HUDEP-2 (cell line): ENCODE results near the gene HTT.

ENCODE experiments used
- DNase-seq, 76 experiments: peaks; one replicate each; lab custom pipeline; 2025; ENCODE audit not compliant: unreplicated experiment in 76 of 76; lab: John Stamatoyannopoulos, UW

HTT gene

DNA sequence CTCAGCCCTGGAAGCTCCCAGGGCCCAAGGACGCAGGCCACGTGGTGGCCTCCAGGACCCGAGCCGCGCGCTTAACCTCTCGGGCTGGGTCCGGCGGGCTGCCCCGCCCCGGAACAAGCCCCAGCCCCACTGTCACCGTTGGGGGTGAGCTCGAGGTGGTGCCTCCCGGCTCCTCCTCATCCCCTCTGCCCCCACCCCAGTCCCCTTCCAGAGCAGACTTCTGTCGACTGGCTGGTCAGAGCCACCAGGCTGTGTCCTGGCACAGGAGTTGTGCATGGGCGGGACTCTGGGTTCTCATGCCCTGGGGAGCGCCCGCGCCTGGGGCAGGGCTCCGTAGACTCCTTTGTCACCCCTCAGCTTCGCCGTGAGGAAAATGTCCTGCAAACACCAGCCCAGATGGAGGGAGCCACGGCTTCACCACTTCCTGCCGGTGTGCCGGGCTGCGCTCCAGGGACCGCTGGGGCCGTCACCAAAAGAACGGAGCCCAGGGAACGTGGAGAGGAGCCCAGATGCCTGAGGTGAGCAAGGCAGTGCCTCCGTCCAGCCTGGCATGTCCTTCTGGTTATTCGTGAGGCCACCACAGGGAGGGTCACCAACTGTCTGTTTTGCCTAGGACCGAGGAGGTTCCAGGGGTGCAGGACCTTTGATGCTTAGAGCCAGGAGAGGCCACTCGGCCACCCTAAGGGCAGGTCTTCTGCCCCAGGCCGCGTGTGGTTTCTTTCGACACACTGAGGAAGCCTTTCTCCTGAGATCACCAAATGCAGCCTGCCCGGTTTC is 211.3 kb downstream of the HTT start:
- no peak for DNase-seq

GRCh38 chr4:3286335-3287175 is 212.1 kb downstream of the HTT start:
- no peak for DNase-seq

GRCh38 chr4:3287271-3287971 is 212.9 kb downstream of the HTT start:
- DNase-seq = no peak

DNA sequence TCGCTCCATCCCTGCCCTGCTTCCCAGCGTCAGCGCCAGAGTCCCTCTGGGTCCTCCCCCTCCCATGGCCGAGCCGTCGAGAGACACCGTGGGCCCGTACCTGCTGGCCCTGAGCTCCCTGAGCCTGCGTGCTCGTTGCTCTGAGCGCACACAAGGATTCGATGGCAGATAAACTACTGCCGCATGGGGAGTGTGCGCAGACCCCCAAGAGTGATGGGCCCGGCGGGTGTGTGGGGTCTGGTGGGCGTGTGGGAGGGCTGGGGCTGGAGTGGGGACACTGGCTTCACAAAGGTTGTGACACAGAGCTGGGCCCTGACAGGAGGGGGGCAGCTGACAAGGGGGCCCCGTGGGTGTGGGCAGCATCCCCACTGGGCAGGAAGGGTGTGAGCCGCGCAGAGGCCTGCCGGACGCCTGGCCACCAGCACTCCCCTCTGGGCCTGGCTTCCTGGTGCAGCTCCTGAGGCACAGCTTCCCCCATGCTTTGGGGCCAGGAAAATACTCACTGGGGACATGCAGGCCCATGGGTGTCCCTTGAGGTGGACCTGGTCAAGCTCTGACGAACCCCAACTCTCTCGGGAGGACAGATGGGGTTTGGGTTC is 213.6 kb downstream of the HTT start:
- DNase-seq = no peak

- no peak for DNase-seq
Measured at GRCh38 chr4:3288571-3289094, 214.2 kb downstream of the HTT start.

DNA sequence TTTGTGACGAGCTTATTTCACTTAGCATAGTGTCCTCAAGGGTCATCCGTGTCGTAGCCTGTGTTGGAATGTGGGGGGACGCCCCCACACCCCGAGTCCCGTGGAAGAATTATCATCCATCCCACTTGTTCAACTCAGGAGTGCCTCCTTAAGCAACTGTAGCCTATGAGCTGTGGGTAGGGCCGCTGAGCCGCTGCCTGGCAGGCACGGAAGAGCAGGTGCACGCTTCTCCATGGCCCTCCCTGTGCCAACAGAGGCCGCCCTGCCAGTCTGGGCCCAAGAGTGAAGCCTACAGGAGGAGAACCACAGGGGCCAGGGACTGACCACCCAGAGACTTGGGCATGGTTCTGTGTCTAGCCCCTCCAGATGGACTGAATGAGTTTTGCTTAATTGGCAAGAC is 216.0 kb downstream of the HTT start:
- no peak for DNase-seq

DNA sequence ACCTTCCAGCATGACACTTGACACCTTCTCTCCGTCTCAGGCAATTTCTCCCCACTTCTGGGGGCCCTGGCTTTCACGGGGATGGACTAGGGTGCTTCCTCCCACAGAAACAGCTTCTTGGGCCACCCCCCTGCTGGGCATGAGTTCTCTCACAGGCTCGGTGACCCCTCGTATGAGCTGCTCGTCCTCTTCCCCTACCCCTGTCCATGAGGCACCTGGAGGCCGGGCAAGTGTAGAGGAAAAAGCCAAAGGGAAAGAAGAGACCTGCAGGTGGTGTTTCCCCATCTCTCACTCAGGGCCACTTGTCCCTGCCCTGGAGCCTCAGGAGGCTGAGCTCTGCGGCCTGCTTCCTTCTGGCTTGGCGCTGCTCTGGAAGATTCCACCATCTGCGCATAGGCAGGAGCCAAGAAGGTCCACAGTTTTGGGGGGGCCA is 216.4 kb downstream of the HTT start:
- DNase-seq = no peak

- no peak for DNase-seq
Measured at GRCh38 chr4:3291411-3291968, 217.0 kb downstream of the HTT start.

- DNase-seq = peak in 43 of 76 experiments; percentile 3 to 62 (median 31)
Measured at GRCh38 chr4:3291969-3292570, 217.6 kb downstream of the HTT start.

- peak in 74 of 76 experiments; percentile 35 to 93 (median 86) for DNase-seq
Measured at GRCh38 chr4:3292571-3293400, 218.3 kb downstream of the HTT start, which contains the start of gene RGS12. RGS12 (plus strand) TSS chr4:3293021; CDS start chr4:3316171, 23,150 bp downstream.
